GM18511 (cell line): Measurements from ENCODE around the gene RDX.

Experiments
- ATAC-seq: cut with Tn5 transposase; IDR thresholded peaks from one replicate; pipeline ENCODE4 v1.9.1; 2021; ENCODE audit warnings: mild to moderate bottlenecking, moderate library complexity; ENCODE audit not compliant: unreplicated experiment

The RDX gene

GRCh38 chr11:110176366-110177085, 119.9 kb downstream of the RDX start:
- ATAC-seq, result no peak

- ATAC-seq, result no peak
These were observed 121.6 kb downstream of the RDX start for GRCh38 chr11:110174645-110175310.

DNA sequence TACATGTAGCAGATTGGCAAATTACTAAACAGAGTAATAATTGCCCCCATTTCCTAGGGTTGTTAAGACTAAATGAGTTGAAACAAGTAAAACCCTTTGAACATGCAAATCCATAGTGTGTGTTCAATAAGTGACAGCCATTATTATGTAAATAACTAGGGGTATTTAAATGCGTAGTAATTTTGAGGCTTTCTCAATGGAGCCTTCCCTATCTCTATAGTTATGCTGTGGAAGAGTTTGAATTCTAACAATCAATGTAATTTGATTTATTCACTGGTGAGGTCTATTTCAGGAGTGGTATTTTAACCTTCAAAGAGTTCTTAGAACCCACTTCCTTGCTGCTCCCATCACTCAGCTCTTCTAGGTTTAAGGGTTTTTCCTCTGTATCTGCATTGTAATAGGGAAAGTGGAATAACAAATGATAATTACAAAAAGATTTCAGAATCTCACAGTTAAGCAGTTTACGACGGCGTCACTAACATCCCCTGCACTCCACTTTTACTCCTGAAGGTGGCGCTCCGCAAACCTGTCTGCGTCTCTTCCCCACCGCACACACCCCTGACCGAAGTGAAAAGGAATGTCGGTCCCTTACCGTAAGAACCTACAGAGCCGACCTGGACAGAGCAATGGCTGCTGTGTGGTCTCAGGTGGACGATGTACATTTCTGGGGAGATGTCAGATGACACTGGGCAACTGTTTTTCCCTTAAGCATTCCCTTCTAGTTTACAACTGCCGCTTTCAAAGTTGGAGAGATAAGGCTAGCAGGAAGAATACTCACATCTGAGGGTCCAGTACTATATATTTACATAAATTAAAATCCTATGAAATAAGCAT, 122.4 kb downstream of the RDX start:
- ATAC-seq, result peak; percentile 64

GRCh38 chr11:110172468-110173065, 123.8 kb downstream of the RDX start:
- ATAC-seq, result no peak

GRCh38 chr11:110169738-110170137, 126.7 kb downstream of the RDX start:
- no peak for ATAC-seq

DNA sequence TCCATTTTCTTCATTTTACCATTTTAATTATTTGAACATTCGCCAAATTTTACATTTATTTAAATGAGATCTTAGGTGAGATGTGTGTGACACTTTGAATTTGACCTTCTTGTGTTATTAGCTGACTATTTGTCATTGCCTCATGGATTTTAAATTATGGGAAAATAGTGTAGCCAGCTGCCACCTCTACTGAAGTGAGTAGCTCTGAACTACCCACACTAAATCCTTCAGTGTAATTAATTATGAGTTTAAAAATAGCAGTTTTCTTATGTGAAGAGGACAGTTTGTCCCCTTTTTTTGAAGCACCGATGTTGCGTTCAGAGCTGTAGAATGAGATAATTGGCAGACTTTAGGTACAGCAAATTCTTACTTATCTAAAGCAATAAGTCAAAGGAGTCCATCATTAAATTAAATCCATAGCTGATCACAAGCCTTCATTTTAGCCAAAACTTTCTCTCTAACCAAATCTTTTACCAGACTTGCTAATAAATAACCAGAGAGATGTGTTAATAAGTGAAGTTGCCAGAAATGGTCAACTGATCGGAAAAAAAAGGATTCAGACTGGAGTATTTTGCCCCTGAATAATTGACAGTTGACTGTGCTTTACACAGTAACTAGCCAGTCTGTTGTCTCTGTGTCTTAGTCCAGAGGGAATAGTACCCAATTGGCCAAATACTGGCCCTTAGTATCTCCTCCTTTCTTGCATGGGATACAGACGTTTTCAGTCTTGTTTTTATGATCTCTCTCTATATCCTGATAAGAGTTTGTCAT, 128.2 kb downstream of the RDX start:
- no peak for ATAC-seq

DNA sequence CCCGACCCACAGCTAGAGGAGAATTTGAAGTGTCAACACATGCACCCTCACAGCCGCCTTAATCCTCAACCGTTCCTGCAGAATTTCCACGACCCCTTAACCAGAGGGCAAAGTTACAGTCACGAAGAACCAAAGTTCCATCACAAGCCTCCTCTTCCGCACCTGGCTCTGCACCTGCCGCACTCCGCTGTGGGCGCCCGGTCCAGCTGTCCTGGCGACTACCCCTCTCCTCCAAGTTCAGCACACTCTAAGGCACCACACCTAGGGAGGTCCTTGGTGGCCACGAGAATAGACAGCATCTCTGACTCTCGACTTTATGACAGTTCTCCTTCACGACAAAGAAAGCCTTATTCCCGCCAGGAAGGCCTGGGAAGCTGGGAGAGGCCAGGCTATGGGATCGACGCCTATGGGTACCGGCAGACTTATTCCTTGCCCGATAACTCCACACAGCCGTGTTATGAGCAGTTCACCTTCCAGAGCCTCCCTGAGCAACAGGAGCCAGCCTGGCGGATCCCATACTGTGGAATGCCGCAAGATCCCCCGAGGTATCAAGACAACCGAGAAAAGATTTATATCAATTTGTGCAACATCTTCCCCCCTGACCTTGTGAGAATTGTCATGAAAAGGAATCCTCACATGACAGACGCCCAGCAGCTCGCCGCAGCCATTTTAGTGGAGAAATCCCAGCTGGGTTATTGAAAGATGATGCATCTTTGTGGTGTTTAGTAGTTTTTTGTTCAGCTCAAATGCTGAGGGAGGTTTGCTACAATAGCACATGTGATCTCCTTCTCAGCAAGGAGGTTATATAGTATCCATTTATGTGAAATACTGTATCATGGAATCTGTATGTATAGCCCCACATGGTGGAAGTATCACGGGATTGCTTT, 131.1 kb downstream of the RDX start:
- ATAC-seq, result no peak

DNA sequence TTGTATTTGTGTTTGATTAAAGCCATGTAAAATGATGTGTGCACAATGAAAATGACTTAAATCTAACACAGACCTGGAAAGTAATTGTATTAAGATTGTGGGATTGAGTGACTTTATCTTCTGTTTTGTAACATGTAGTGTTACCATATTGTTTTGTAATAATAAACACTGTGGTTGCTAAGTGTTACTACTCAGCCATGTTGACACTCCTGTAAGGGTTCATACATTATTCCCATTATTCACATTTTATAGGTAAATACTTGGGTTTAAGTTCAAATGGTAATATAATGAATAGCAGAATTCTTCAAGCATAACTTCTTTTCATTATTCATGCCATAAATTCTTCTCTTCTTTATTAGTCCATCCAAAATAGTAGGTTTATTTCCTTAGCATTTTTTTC, 134.2 kb downstream of the RDX start:
- no peak for ATAC-seq

DNA sequence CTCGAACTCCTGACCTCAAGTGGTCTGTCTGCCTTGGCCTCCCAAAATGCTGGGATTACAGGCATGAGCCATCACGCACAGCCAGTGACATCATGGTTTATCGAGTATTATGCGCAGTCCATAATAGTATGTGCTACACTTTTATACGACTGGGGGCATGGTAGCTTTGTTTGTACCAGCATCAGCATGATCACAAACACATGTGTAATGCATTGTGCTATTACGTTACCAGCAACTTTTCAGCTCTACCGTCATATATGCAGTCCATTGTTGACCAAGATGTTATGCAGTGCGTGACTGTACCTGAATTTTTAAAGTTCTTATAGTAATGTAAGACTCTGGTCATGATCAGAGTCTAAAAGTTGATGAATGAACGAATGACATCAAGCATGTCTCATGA, 135.4 kb downstream of the RDX start:
- ATAC-seq, result no peak

- no peak for ATAC-seq
These were observed 136.0 kb downstream of the RDX start for GRCh38 chr11:110160437-110160836.

DNA sequence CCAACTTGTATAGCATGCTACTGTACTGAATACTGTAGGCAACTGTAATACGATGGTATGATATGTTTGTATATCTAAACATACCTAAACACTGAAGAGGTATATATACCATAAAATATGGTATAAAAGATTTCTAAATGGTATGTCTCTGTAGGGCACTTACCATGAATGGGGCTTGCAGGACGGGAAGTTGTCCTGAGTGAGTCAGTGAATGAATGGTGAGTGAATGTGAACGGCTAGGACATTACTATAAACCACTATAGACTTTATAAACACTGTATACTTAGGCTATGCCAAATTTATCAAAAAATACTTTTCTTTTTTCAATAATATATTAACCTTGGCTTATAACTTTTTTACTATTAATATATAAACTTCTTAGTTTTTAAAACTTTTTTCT, 136.4 kb downstream of the RDX start:
- ATAC-seq, result no peak

DNA sequence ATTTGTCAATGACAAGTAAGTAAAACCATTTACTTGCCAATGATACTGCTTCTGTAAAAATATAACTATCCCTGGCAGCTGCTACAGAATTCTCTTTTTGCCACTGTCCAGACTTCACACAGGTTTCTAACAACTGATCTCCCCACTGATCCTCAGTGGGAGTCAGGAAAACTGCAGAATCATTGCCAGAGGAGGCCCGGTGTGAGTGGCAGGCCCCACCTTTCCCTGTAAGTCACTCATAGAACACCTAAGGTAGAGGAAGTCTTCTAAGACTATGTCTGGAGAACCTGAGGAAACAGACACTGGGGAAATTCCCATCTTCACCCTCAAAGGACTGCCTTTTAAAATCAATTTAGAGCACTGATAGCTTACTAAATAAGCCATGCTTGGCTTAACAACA, 136.9 kb downstream of the RDX start:
- no peak for ATAC-seq

- no peak for ATAC-seq
These were observed 137.9 kb downstream of the RDX start for GRCh38 chr11:110158317-110159200.

- no peak for ATAC-seq
These were observed 139.9 kb downstream of the RDX start for GRCh38 chr11:110156503-110156902.

DNA sequence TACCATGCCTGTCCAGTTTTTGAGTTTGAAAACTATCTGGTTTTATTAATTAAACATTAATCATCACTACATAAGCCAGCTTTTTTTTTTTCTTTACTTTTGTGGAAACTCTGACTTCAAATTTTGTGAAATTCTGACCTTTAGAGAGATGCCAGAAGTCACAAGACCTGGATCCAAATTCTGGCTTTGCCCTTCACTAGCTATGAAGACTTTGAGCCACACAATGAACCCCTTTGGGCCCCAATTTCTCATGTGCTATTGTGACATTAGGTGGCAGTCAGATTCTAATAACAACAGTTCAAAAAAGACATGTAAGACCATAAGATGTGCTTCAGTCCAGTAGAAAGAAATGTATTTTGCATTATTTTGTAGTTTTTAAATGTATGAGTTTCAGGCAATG, 142.9 kb downstream of the RDX start:
- ATAC-seq, result no peak

DNA sequence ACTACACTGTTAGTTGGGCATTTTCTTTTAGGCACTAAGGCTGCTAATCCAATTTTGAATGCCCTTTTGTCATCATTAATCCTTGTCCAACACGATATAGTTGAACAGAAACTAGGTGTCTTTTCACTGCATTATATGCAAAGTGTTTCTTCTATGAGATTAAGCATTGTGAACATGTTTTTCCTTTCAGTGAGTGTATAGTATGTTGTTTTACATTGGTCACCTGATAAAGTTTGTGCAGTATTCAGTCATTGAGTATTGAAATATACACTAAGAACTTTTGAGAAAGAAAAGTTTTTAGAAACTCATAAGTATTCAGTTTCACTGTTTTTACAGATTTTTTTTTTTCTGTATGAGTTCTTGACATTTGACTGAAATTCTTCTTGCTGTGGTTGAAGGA, 144.2 kb downstream of the RDX start:
- no peak for ATAC-seq

DNA sequence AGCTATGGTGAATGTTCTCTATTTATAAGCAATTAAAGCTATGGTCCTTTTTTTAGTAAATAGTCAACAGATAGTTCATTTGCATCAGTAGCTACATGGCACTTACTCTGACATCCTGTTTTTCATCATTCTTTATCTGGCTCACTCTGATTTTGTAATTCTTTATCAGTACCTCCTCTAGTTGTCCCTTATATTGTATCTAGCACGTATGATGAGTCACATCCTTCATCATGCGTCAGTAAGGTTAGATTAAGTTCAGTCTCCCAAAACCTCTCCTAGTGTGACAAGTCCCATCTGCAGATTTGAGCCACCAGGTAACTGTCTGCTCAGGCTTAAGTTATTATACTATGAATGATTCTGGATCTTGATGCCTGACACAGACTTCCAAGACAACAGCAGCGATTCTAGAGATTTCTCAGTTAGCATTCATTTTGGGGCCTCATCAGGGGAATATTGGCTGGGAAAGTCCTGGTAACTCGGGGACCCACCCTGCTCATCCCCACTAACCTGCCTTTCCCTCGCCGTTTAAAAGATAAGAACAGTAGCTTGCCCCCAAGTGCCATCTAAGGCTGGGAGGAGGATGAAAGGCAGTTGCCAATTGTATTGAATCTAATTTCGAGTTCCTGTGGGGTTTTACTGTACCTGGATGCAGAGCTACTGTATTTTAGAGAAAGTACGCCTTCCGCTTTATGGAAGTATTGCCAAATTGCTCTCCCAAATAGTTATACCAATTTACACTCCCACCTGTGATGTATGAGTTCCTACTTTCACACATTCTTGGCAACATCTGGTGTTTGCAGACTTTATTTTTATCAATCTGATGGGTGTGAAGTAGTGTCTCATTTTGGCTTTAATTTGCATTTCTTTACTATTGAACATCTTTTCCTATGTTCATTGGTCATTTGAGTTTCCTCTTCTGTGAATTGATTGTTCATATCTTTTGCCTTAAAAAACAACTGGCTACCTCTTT, 147.4 kb downstream of the RDX start:
- ATAC-seq, result peak; percentile 65
